HG02678 (cell line): Measurements from ENCODE around the gene KCNB1.

Experiments
- ATAC-seq: cut with Tn5 transposase; IDR thresholded peaks from one replicate; pipeline ENCODE4 v1.9.1; 2021; ENCODE audit warnings: mild to moderate bottlenecking, moderate library complexity; ENCODE audit not compliant: unreplicated experiment

Gene KCNB1

DNA sequence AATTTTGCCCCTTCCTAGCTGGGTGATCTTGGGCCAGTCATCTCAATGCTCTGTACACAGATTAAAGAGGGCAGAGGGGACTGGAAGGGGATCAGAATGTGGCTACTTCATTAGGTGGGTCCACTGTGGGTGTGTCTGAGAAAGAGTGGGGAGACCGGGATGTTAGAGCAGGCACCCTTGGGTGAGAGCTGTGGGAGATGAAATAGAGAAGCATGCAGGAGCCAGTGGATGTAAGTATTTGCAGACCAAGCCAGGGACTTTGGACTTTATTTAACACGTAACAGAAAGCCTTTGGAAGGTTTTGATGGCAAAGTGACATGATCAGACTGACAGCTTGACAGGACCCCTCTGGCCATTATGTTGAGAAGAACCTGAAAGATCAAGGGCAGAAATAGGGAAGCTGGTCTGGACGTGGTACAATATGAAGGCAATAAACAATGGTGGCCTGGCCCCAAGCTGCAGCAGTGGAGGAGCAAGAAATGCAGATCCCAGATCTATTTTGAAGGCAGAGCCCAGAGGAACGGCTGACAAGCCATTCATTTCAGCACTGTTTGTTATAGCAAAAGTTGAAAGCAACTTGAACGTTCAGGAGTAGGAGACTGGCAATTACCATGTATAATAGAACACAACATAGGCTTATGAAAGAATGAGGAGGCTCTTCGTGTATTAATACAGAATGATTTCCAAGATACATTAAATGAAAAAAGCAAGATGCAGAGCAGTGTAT is 122.1 kb downstream of the KCNB1 start:
- no peak for ATAC-seq

DNA sequence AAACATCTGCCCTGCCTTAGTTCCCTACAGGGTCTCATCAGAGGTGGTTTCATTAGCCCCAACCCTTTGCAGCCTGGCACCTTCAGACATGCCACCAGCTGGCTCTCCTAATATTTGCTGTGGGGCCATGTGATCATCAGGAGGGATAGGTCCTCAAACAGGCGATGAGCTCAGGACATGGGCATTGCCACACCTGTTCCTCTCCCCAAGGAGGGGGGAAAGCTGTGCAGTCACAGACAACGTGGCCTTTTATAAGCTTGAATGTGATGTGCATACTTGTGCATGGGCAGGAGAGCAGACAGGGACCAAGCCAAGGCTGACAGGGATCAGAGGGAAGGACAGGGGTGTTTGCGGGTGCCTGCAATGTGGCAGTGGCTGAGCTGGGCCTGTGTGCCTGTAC is 125.8 kb downstream of the KCNB1 start:
- ATAC-seq, result no peak

DNA sequence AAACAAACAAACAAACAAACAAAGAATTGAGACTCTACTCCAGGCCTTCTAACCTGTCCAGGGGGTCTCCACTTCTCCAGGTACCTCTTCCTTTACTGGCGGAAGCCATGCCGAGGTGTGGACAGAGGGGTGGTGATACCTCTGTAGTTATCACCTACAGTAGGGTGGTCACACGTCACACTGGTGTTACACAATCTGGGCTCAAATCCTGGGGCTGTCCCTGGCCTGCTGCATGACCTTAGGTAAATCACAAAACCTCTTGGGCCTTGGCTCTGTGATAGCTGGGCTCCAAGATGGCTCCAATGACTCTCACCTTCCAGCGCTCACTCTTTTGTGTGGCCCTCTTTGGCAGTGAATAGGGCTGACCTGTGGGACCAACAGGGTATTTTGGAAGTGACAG is 127.8 kb downstream of the KCNB1 start:
- ATAC-seq, result no peak

DNA sequence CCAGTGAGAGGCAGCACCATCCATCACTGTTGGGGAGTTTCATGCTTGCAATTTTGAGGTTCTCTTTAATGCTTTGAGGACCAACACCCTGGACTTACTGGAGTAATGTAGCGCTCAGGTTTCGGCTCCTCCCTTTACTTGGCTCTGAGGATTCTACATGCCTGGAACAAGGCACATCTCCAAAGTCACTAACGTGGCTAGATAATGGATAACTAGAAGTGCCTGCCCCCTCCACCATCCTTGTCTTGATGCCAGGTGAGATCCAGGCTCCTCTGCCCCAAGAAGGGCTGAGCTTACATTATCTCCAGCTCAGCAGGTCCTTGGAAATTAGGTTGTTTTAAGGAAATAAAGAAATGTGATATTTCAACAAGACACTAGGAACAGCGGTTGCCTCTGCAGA is 129.1 kb downstream of the KCNB1 start:
- no peak for ATAC-seq

DNA sequence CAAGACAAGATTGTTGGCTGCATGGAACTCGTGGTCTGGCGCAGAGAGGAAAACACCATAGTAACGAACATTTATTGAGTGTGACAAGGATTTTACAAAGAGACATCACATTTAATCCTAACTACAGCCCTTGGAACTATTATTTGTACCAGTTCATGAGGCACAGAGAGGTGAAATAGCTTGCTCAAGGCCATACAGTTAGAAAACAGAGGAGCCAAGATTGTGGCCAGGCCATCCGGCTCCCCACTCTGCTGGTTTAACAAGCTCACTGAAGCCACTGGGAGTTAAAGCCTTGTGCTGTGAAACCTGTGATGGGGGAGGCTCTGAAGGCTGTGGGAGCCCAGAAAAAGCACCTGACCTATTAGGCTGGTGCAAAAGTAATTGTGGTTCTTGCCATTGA is 129.7 kb downstream of the KCNB1 start:
- no peak for ATAC-seq

DNA sequence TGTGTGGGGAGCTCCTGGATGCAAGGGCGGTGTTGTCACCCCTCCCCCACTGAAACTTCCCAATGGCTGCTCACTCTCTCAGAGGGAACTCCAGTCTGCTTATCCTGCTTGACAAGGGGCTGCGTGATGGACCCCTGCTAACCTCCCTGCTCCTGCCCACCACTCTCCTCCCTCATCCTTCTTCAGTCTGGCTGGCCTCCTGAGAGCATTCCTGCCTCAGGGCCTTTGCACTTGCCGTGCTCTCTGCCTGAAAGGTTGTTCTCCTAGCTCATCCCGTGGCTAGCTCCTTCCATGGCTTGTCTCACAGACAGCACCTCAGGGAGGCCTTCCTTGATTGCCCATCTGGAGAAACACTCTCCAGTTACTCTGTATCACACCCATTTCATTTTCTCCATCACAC is 130.7 kb downstream of the KCNB1 start:
- no peak for ATAC-seq

DNA sequence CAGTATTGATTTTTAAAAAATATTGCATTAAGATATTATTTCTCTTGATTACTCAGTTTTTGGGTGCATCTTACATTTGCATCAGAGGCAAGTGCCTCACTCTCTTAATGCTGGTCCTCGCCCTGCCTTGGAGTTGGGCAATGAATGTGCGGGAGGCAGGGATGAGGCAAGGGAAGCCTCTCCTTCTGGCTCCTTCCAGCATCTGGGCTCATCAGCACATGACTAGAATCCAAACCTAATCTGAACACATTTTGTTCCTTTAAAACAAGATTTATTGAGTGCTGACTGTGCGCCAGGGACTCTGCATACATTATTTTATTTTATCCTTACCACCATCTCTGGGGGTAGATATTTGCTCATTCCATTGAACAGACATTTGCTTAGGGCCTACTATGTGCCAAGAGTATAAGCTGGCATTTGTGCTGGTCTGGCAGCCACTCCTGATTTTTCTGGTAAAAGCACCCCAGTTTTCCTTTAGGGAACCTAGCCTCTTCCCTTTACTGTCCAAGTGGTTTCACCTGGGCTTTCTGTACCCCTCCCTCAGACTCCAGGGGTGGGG is 132.7 kb downstream of the KCNB1 start:
- ATAC-seq, result no peak

DNA sequence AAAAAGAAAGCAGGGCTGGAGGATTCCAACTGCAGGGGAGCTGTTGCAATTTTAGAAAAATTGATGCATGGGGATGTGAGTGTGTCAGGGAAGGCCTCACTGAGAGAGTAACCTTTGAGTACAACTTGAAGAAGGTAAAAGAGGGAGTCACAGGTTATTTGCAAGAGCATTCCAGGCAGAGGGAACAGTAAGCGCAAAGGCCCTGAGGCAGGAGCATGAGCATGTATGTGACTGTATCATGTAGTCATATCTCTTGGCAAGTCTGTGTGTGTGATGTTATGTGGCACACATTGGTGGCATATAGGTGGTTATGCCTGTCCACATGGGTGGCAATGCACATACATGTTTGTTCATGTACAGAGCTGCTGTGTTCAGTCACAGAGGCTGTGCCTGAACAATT is 133.4 kb downstream of the KCNB1 start:
- no peak for ATAC-seq

DNA sequence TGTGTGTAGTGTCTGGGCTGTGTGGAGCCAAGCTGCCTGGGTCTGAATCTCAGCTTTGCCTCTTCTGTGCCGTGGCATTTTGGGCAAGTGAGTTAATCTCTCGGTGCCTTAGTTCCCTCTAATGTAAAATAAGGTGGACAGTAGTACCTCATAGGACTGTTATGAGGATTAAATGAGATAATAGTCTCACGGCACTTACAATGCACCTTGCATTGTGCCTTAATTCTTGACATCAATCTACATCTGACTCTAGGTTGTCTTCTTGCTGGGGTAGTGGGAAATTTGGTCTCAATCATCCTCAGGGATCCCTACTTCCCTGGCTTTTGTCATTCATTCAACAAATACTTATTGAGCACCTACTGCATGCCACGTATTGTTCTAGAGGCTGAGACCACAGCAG is 133.9 kb downstream of the KCNB1 start:
- ATAC-seq, result no peak

DNA sequence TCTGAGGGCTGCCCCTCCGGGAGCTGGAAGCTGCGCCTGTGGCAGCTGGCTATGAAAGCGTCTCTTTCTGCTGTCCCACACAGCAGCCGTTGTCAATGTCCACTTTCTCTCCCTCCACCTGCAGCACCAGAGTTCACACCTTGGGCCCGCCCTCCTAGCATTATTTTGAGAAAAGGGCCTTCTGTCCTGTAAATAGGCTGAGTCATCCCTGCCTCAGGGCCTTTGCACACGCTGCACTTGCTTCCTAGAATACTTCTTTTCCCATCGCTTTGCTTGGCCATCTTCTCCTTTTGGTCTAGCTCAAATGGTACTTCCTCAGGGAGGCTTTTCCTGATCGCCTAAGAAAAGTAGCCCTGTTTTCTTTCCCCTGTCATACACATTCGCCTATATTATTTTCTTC is 135.3 kb downstream of the KCNB1 start:
- no peak for ATAC-seq

DNA sequence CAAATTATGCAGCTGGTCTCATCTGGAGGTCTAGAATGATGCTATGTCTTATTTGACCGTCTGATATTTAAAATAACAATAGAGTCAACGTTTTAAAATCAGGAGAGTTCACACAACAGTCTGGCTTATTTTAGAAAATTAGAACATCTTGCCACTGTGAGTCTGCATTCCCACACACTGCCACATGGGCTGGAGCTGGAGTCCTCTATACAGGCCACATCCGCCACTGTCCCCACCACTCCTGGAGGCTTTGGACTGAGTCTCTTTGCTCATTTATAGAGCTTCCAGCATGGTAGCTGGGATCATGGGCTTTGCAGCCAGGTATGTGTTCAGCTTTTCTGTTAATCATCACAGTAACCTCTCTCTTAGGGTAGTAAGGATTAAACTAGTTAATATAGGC is 135.8 kb downstream of the KCNB1 start:
- ATAC-seq, result no peak

DNA sequence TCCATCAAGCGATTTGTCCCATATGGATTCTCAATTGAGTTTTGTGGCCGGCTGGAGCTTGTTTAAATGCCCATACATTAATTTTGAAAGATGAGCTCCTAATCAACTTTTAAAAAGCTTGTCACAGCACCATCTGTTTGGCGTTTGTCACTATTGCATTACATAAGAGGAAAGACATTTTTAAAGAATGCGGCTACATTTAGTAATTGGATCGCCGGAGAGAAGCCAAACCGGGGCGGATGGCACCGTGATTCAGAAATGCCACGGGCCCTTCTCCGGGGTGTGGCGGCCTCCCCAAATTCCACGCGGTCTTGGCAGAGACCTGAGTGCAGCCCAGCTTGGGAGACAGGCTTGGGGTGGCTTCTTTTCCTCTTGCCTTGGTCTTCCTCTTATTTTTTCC is 136.9 kb downstream of the KCNB1 start:
- no peak for ATAC-seq

DNA sequence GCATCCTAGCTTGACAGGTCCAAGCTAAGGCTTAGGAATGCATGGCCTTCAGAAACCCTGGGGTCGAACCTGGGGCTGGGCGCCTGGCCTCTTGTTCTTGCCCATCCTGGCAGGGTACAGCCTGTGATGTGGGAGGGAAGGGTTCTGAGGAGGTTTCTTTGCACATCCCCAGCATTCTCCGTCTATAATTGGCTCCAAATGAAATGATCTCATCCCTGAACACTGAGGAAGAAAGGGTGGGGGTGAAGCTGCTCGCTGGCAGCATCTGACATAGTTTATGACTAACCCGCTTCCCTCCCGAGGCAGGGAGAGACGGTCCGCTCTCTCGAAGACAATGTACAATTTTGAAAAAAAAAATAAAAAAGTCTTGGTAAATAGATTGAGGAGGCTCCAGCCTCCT is 137.5 kb downstream of the KCNB1 start:
- no peak for ATAC-seq

DNA sequence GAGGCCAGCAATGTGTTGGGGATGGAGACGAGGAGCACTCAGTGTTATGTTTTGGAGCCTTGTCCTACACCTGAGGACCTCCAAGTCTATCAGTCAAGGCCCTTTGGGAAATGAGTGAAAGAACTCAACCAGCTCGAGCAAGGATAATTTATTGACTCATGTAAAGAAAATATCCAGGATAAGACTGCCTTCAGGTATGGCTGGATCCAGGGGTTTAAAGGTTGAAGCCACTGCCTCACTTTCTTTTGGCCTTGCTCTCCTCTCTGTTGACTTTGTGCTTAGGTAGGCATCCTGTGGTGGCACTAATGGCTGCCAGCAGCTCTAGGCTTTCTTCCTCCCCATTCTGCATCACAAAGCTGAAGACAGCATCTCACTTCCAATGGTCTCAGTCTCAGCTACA is 138.3 kb downstream of the KCNB1 start:
- no peak for ATAC-seq

DNA sequence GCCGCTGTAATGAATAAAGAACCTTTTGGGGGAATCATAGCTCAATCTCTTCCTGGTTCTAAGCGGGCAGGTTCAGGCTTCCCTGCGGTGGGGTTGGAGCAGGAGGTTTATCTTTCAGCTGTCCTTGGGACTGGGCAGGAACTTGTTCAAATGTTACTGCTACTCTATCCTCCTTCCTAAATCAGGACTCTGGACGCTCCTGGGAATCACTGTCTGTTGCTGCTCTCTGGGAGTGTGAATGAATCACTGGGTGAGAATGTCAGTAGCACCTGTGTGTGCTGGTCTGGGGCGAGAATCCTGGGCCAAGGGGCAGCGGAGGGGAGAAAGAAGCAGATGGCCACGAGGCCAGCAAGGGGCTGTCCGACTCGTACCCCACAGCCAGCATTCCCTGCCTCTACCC is 139.2 kb downstream of the KCNB1 start:
- ATAC-seq, result no peak

DNA sequence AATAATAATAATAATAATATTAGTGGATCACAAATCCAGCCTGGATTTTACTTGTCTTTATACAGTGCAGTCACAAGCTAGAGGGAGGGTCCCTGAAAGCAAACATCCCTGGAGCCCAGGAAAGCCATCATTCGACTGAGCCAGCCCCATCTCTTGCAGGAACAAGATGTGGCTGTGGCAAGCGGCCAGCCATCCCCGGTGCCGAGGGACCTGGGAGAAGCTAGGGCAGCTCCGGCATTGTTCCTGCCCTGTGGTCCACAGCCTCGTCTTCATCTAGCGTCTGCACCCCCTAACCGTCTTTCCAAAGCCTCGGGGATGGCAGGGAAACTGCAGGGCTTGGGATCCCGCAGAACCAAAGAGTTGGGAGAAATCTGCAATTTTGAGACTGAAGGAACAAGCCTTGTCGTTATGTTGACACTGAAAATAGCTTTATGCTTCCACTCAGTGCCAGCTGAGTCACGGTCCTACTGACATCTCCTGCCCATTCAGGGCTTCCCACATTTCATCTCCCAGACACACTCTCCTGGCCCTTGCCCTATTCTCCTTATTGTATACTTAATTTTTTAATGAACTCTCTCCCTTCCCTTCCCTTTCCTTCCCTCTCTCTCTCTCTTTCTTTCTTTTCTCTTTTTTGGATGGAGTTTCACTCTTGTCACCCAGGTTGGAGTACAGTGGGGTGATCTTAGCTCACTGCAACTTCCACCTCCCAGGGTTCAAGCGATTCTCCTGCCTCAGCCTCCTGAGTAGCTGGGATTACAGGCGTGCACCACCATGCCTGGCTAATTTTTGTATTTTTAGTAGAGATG is 142.1 kb downstream of the KCNB1 start:
- ATAC-seq, result no peak

DNA sequence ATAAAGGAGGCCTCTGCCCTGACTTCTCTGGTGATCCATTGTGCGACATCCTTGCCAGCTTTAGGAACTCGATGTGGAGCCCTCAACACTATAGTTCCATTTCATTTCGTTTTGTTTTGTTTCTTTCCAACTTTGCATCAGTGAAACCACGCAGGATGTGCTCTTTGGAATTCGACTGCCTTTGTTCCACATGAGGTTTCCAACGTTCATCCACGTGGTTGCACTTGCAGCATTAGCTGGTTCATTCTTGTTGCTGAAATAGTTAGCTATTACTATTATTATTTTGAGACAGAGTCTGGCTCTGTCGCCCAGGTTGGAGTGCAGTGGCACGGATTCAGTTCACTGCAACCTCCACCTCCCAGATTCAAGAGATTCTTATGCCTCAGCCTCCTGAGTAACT is 143.3 kb downstream of the KCNB1 start:
- no peak for ATAC-seq

DNA sequence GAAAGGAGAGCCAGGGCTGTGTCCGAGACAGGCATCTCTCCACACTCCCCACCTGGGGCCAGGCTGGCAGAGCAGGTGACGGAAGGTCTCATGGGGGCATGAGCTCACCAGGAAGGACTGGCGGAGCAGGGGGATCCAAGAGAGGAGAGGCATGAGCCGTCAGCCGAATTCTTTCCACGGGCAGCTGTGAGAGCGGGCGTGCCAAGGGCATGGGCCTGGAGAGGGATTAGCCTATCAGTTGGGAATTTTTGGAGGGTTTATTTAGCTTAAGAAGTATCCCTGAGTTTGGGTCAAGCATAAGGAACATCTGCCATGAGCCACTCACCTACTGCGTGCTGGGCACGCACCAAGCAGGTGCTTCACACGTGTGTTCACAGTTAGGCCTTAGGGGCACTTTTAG is 144.4 kb downstream of the KCNB1 start:
- ATAC-seq, result no peak

DNA sequence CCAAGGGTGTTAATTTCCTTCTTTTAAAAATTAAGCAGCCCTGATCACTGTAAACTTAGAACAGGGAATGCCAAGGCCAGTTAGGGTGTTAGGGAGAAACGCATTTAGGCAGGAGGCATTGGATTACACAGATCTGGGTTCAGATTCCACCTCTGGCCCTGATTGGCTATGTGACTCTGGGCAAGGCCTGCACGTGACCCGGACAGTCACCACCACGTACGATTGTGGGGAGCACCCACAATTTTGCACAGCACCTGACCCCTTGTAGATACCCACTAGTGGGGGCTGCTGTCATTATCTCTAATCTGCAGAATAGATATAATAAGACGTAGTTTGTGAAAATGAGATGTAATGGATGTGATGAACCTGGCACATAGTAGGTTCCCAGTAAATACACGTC is 145.1 kb downstream of the KCNB1 start:
- ATAC-seq, result no peak

DNA sequence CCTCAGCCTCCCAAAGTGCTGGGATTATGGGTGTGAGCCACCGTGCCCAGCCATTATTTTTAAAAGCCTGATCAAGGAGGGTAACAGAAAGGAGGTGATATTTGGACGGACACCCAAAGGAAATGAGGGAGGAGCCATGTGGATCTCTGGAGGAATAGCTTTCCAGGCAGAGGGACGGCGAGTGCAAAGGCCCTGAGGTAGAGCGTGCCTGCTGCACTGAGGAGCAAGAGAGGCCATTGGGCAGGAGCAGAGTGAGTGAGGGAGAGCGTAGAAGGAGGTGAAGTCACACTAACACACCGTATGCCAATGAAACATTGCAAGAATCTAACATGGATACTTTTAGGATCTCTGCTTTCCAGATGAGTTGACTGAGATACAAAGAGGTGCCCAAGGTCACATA is 145.7 kb downstream of the KCNB1 start:
- ATAC-seq, result no peak

DNA sequence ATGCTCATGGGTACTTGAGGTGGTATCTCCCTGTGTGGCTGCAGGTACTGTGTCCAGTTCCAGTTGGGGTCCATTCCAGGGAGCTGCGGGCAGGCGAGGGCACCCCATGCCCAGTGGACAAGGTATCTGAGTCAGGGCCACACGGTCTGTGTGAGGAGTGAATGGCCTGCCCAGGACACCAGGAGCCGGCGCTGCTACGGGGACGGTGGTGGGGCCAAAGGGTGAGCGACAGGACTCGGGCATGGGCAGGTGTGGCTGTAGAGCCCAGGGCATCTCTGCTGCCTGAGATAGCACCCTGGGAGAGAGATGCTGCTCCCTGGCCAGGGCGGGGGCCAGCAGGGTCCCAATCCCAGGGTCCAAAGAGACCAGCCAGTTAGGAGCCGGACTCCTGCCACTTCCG is 147.0 kb downstream of the KCNB1 start:
- no peak for ATAC-seq
